ENCODE results near the gene SLC16A5.

- TF ChIP-seq CTCF (IDR thresholded peaks at IDR 0.05) (no peak), PRDM15 (CRISPR knock-in tag; IDR thresholded peaks at IDR 0.05) (no peak), SMAD3 (CRISPR knock-in tag; IDR thresholded peaks at IDR 0.05; ENCODE audit: borderline replicate concordance) (no peak), E2F4 (CRISPR knock-in tag; IDR thresholded peaks at IDR 0.05; ENCODE audit: borderline replicate concordance, low read depth) (no peak), ELF4 (CRISPR knock-in tag; IDR thresholded peaks at IDR 0.05; ENCODE audit: low read depth) (no peak), ZNF512 (CRISPR knock-in tag; IDR thresholded peaks at IDR 0.05; ENCODE audit: borderline replicate concordance) (no peak), USF2 (CRISPR knock-in tag; IDR thresholded peaks at IDR 0.05) (no peak), ZNF232 (CRISPR knock-in tag; IDR thresholded peaks at IDR 0.05) (no peak), FOXK1 (CRISPR knock-in tag; IDR thresholded peaks at IDR 0.05) (no peak), AFF4 (CRISPR knock-in tag; IDR thresholded peaks at IDR 0.05; ENCODE audit: borderline replicate concordance) (no peak), MXD4 (CRISPR knock-in tag; IDR thresholded peaks at IDR 0.05; ENCODE audit: borderline replicate concordance) (no peak), CBFB (CRISPR knock-in tag; IDR thresholded peaks at IDR 0.05; ENCODE audit: low read depth) (no peak), ZNF121 (CRISPR knock-in tag; IDR thresholded peaks at IDR 0.05) (no peak)
Observed at GRCh38 chr17:75084039-75084660, 3.6 kb upstream of the SLC16A5 start.
